ENCODE results near the gene MFAP1.

Gene MFAP1

DNA sequence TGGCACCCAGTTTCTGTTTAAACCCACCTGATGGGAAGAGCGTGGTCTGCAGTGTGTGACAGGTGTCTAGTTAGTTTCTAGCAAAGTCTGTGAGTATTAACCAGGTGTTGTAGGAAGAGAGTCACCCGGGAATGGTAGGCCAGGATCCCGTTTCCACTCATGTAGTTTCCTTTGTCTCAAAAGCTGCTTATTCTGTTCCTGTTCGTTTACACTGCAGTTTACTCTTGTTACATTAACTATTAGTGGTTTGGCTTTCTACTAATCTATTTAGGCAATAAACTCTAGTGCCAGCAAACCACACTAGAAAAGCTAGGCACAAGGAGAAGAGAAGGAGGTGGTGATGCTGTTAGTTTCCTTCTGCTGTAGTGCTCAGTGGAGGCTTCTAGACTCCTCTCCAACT is 35.1 kb upstream of the MFAP1 start:
- Histone ChIP-seq H3K9me2 (replicated peaks; ENCODE audit: control insufficient read depth, low read length) (no peaks in the 10 kb centered on the region), H3F3A (ENCODE audit: control insufficient read depth, insufficient read depth) (peaks cover 33% of the 10 kb centered on the region), H3K4me1 (ENCODE audit: control insufficient read depth, low read length) (no peaks in the 10 kb centered on the region), H3K27ac (ENCODE audit: low read depth, low read length) (no peak overlapping the region), H4K20me1 (ENCODE audit: control insufficient read depth, insufficient read depth, low read depth, low read length) (peaks cover 25% of the 10 kb centered on the region; the same call in 1 of the 2 replicates), H3K79me2 (ENCODE audit: control insufficient read depth, low read length) (peaks cover 84% of the 10 kb centered on the region), H3K4me3 (ENCODE audit: low read length) (no peak overlapping the region), H3K27me3 (ENCODE audit: control insufficient read depth, low read length) (no peaks in the 10 kb centered on the region), H3K36me3 (ENCODE audit: control insufficient read depth, low read length) (peaks cover 97% of the 10 kb centered on the region), H3K4me2 (ENCODE audit: low read length) (no peak overlapping the region), H3K9me3 (ENCODE audit: control insufficient read depth, insufficient read depth, low read length) (no peaks in the 10 kb centered on the region)
- TF ChIP-seq EZH2phosphoT487 (IDR thresholded peaks at IDR 0.05; ENCODE audit: borderline replicate concordance, low read length) = no peak
- TF ChIP-seq, protein P1, sequence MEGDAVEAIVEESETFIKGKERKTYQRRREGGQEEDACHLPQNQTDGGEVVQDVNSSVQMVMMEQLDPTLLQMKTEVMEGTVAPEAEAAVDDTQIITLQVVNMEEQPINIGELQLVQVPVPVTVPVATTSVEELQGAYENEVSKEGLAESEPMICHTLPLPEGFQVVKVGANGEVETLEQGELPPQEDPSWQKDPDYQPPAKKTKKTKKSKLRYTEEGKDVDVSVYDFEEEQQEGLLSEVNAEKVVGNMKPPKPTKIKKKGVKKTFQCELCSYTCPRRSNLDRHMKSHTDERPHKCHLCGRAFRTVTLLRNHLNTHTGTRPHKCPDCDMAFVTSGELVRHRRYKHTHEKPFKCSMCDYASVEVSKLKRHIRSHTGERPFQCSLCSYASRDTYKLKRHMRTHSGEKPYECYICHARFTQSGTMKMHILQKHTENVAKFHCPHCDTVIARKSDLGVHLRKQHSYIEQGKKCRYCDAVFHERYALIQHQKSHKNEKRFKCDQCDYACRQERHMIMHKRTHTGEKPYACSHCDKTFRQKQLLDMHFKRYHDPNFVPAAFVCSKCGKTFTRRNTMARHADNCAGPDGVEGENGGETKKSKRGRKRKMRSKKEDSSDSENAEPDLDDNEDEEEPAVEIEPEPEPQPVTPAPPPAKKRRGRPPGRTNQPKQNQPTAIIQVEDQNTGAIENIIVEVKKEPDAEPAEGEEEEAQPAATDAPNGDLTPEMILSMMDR (IDR thresholded peaks at IDR 0.05; ENCODE audit: low read depth, low read length, poor library complexity, severe bottlenecking) = no peak

DNA sequence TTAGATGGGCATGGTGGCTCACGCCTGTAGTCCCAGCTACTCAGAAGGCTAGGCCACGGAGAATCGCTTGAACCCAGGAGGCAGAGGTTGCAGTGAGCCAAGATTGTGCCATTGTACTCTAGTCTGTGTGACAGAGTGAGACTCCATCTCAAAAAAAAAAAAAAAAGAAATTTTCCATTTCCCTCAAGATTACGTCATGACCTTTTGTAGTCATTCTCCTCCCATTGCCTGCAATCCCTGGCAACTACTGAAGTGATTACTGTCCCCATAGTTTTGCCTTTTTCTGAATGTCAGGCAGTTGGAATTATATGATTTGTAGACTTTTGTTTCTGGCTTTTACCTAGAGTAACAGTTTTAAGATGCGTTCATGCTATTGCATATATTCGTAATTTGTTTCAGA is 30.3 kb upstream of the MFAP1 start:
- no peaks in the 10 kb centered on the region for H3K4me1 ChIP-seq (ENCODE audit: control insufficient read depth, low read length)
- no peak overlapping the region for H3K4me2 ChIP-seq (ENCODE audit: low read length)
- no peaks in the 10 kb centered on the region for H3K9me2 ChIP-seq (replicated peaks; ENCODE audit: control insufficient read depth, low read length)
- peaks cover 21% of the 10 kb centered on the region for H3F3A ChIP-seq (ENCODE audit: control insufficient read depth, insufficient read depth)
- no peaks in the 10 kb centered on the region for H3K9me3 ChIP-seq (ENCODE audit: control insufficient read depth, insufficient read depth, low read length)
- H3K27ac ChIP-seq (ENCODE audit: low read depth, low read length) = no peak overlapping the region
- H3K27me3 ChIP-seq (ENCODE audit: control insufficient read depth, low read length) = no peaks in the 10 kb centered on the region
- H3K36me3 ChIP-seq (ENCODE audit: control insufficient read depth, low read length) = peaks cover 96% of the 10 kb centered on the region
- TF ChIP-seq EZH2phosphoT487 (IDR thresholded peaks at IDR 0.05; ENCODE audit: borderline replicate concordance, low read length) = no peak
- TF ChIP-seq, protein P1 (IDR thresholded peaks at IDR 0.05; ENCODE audit: low read depth, low read length, poor library complexity, severe bottlenecking) = no peak
- H4K20me1 ChIP-seq (ENCODE audit: control insufficient read depth, insufficient read depth, low read depth, low read length) = peaks cover 15% of the 10 kb centered on the region; the same call in 1 of the 2 replicates
- H3K4me3 ChIP-seq (ENCODE audit: low read length) = no peak overlapping the region
- peaks cover 88% of the 10 kb centered on the region for H3K79me2 ChIP-seq (ENCODE audit: control insufficient read depth, low read length)

DNA sequence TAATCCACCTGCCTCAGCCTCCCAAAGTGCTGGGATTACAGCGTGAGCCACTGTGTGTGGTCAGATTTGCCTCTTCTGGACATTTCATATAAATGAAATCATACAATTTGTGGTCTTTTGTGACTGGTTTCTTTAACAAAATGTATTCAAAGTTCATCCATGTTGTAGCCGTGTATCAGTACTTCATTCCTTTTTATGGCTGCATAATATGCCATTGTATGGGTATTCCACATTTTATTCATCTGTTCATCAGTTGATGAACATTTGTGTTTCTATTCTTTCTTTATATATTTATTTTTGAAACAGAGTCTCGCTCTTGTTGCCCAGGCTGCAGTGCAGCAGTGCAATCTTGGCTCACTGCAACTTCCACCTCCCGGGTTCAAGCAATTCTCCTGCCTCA is 28.1 kb upstream of the MFAP1 start:
- H3K4me3 ChIP-seq (ENCODE audit: low read length) = no peak overlapping the region
- H3K4me2 ChIP-seq (ENCODE audit: low read length) = no peak overlapping the region
- TF ChIP-seq, protein P1 (IDR thresholded peaks at IDR 0.05; ENCODE audit: low read depth, low read length, poor library complexity, severe bottlenecking) = no peak
- no peak for TF ChIP-seq EZH2phosphoT487 (IDR thresholded peaks at IDR 0.05; ENCODE audit: borderline replicate concordance, low read length)
- H4K20me1 ChIP-seq (ENCODE audit: control insufficient read depth, insufficient read depth, low read depth, low read length) = peaks cover 11% of the 10 kb centered on the region; the same call in 1 of the 2 replicates
- H3K9me3 ChIP-seq (ENCODE audit: control insufficient read depth, insufficient read depth, low read length) = no peaks in the 10 kb centered on the region
- peaks cover 94% of the 10 kb centered on the region for H3K36me3 ChIP-seq (ENCODE audit: control insufficient read depth, low read length)
- no peaks in the 10 kb centered on the region for H3K27me3 ChIP-seq (ENCODE audit: control insufficient read depth, low read length)
- H3K9me2 ChIP-seq (replicated peaks; ENCODE audit: control insufficient read depth, low read length) = no peaks in the 10 kb centered on the region
- peaks cover 21% of the 10 kb centered on the region for H3F3A ChIP-seq (ENCODE audit: control insufficient read depth, insufficient read depth)
- no peak overlapping the region for H3K27ac ChIP-seq (ENCODE audit: low read depth, low read length)
- peaks cover 88% of the 10 kb centered on the region for H3K79me2 ChIP-seq (ENCODE audit: control insufficient read depth, low read length)
- no peaks in the 10 kb centered on the region for H3K4me1 ChIP-seq (ENCODE audit: control insufficient read depth, low read length)

All from DOHH2 (cell line).